ENCODE results near the gene DKK3.

The DKK3 gene

GRCh38 chr11:11980841-11981308, 27.6 kb downstream of the DKK3 start:
- no peak for DNase-seq

GRCh38 chr11:11980200-11980599, 28.2 kb downstream of the DKK3 start:
- no peak for DNase-seq

- no peak for DNase-seq
These were observed 28.8 kb downstream of the DKK3 start for GRCh38 chr11:11979488-11980117.

- no peak for DNase-seq
These were observed 29.5 kb downstream of the DKK3 start for GRCh38 chr11:11978792-11979487.

- DNase-seq, result no peak
These were observed 30.3 kb downstream of the DKK3 start for GRCh38 chr11:11978098-11978637.

GRCh38 chr11:11977206-11977938, 31.1 kb downstream of the DKK3 start:
- DNase-seq, result no peak

- no peak for DNase-seq
These were observed 31.8 kb downstream of the DKK3 start for GRCh38 chr11:11976481-11977127.

GRCh38 chr11:11975201-11976092, 33.0 kb downstream of the DKK3 start:
- DNase-seq, result no peak

GRCh38 chr11:11973866-11974265, 34.6 kb downstream of the DKK3 start:
- no peak for DNase-seq

GRCh38 chr11:11973361-11973800, 35.0 kb downstream of the DKK3 start:
- no peak for DNase-seq

- DNase-seq, result no peak
These were observed 35.6 kb downstream of the DKK3 start for GRCh38 chr11:11972730-11973341.

- no peak for DNase-seq
These were observed 36.4 kb downstream of the DKK3 start for GRCh38 chr11:11971906-11972547.

GRCh38 chr11:11970556-11970955, 37.9 kb downstream of the DKK3 start:
- no peak for DNase-seq

- DNase-seq, result no peak
These were observed 38.8 kb downstream of the DKK3 start for GRCh38 chr11:11969380-11970215.

GRCh38 chr11:11968511-11969280, 39.7 kb downstream of the DKK3 start:
- DNase-seq, result no peak

GRCh38 chr11:11967669-11968510, 40.5 kb downstream of the DKK3 start:
- DNase-seq, result no peak

- DNase-seq, result peak; percentile 35
These were observed 41.4 kb downstream of the DKK3 start for GRCh38 chr11:11966826-11967668.

All from NCI-H1105 treated with DMSO at 0.1 percent for 48 hours (cell line).